ENCODE data around the gene AFF2.

The AFF2 gene

GRCh38 chrX:148940411-148940996 lies 440.1 kb downstream of the AFF2 start:
- no peak for DNase-seq

GRCh38 chrX:148942754-148943153 lies 442.3 kb downstream of the AFF2 start:
- no peak for DNase-seq

- DNase-seq, result no peak
Observed at GRCh38 chrX:148947399-148947975, 447.1 kb downstream of the AFF2 start.

GRCh38 chrX:148956352-148956751 lies 455.9 kb downstream of the AFF2 start:
- DNase-seq, result no peak

DNA sequence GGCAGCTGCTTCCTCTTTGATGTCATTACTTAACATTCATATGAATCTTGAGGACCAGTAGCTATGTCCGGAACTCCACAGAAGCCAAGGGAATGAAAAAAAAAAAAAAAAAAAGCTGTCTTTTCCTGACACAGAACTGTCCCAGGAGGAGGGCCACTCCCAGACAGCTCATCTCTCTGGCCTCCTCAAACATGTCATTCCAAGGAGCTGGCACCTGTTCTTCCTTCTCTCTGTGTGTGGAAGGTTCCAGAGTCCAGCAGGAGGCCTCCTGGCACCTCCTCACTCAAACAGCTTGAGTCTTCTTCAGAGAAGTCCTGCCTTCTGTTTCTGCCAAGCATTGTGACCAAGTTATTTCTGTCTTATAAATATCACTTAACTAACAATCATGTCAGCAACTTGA lies 458.5 kb downstream of the AFF2 start:
- DNase-seq, result no peak

DNA sequence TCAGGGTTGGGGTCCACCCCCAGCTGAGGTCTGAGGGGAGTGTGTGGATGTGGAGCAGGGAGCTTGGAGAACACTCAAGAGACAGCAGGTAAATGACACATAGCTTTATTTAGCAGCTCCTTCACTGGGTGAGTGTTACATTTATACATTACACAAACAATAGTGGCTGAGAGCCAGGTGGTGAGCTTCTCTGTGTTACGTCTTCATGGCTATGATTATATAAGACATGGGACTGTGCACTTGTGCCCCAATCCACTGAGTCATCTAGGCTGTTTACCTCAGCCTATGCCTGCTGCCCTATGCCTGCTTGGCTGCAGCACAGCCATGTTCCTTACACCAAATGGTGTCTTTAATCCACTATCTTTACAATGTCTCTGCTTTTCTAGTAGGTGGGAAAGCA lies 459.6 kb downstream of the AFF2 start:
- no peak for DNase-seq

DNA sequence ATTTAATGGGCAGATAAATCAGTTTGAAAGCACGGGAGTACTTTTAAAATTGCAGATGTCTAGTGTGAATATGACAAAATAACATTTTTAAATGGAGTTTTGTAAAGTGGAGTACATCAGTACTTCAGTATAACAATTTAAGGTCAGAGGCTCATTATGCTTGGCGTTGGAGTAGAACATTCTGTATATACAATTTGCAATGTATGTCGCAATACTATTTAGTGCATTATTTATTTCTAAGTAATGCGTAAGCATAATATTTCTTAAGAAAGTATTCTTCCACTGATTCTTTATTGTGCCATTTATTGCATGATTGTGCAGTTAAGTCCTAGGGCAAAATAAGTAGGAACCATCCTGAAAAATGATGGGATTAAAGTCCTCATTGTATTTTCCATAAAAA lies 461.6 kb downstream of the AFF2 start:
- DNase-seq, result no peak

- no peak for DNase-seq
Observed at GRCh38 chrX:148976571-148977400, 476.4 kb downstream of the AFF2 start.

DNA sequence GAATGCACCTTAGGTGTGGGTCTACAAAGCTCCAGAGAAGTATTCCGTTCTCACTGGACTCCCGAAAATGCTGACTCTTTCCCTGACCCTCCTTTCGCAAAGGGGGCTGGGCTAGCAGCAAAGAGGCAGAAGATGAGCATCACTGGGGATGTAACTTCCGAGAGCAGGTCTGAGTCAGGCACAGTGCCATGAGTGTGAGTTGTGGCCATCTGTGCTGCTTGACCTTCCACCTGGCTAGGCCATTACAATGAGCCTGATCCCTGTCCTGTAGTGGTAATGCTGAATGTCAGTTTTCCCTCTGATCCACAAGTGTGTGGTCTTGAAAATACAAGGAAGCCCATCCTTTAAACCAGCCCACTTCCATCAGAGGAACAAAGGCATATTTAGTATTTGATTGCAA lies 479.4 kb downstream of the AFF2 start:
- DNase-seq, result no peak

GRCh38 chrX:148984238-148984637 lies 483.8 kb downstream of the AFF2 start:
- no peak for DNase-seq

DNA sequence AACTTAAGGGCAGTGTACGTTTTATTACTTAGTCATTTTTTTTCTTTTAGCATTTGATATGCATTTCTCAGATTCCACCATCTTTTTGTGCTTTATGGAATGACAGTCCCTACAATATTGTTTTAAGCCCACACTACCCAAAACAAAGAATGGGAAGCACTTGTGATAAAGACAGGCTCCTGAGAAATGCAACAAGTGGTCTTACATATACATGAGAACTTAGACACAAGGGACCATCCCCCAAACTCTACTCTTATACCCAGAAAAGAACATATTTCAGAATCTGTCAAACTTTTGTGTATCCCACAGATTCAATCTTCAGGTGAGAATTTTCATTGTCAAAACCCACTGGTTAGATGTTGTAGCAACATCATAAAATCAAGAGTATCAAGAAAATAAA lies 491.1 kb downstream of the AFF2 start:
- no peak for DNase-seq

DNA sequence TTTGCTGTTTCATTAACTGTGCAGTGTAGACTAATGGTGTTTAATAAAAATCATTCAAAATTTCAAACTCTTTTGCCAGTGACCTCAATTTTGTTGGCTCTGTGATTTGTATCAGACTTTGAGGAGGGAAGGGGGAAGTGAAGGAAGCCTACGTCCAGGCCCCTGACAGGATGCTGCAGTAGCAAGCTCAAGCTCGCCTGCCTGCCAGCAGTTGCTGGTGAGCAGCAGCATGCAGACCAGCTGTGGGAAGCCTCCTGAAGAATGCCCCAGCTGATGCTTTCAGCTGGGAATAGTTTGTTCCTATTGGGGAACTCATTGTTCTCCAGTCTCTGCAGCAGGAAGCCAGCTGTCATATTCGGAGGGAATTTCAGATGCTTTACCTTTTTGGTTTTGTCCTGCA lies 495.2 kb downstream of the AFF2 start:
- DNase-seq, result no peak

- no peak for DNase-seq
Observed at GRCh38 chrX:149002320-149002719, 501.9 kb downstream of the AFF2 start.

- no peak for DNase-seq
Observed at GRCh38 chrX:149003863-149004660, 503.6 kb downstream of the AFF2 start.

- no peak for DNase-seq
Observed at GRCh38 chrX:149004936-149005335, 504.5 kb downstream of the AFF2 start.

- DNase-seq, result no peak
Observed at GRCh38 chrX:149006235-149006634, 505.8 kb downstream of the AFF2 start.

GRCh38 chrX:149007423-149007822 lies 507.0 kb downstream of the AFF2 start:
- no peak for DNase-seq

DNA sequence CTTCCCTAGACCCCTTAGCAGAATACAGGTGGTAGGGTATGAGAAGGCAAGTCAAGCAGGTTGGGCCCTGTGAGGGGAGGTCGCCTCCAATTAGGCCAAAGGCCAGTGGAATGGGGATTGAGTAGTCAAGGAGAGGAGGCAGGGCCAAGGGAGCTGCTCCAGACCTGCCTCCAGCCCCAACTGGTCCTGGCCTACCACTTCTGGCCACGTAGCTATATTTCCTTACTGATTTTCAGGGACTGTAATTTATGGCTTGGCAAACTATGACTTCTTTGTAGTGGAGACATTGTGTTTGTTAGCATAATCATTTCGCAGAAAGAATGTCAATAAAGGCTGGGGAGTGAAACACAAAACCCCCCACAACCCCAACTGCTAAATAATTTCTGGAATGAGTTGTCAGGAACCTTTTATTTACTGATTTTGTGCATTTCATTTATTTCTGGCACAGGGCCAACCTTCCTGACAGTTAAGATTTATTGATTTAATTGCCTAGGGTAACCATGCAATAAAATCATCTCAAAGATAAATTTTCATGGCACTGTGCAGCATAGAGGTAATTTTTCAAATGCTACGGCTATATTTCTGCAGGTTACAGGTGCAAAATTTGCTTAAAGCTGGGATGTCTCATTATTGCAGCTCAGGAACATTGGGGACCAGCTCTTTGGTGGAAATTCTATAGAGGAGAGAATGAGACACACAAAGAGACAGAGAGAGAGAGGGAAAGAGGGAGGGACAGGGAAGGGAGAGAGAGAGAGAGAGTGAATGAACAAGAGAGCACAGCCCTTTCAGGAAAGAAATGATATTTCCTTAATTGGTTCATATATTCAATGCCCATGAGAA lies 509.8 kb downstream of the AFF2 start:
- DNase-seq, result no peak

- no peak for DNase-seq
Observed at GRCh38 chrX:149010853-149011224, 510.4 kb downstream of the AFF2 start.

DNA sequence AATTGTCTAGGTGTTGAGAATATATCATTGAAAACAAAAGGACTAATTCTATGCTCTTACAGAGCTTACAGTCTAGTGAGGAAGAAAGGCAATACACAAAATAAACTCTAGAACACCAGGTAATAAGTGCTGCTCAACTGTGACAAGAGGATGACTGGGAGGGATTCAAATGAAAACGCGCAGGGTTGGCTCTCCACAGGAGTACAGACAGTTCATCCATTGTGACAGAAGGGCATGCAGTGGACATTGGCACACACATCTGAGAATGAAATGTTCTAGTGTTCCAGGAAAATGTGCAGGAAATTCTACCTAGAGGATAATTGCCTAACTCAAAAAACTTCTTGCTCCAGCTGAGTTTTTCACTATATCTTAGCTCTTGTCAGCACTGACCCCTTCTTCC lies 512.7 kb downstream of the AFF2 start:
- DNase-seq, result no peak

DNA sequence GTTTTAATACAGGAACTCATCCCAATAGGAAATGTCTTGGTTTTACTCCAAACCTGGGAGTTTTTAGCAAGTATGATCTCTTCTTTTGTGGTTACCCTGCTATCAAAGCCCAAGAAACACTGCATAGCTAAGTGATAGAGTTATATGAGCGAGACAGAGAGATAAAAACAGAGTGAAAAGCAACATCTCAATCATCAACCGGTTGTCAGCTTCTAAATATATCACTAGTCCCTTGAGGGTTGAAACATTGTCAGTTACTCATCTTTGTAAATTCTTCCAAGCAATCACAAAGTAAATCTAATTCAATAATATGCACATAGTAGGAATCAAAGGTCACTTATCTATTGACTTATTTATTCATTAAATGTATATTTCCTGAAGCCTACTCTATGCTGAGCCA lies 520.7 kb downstream of the AFF2 start:
- no peak for DNase-seq

DNA sequence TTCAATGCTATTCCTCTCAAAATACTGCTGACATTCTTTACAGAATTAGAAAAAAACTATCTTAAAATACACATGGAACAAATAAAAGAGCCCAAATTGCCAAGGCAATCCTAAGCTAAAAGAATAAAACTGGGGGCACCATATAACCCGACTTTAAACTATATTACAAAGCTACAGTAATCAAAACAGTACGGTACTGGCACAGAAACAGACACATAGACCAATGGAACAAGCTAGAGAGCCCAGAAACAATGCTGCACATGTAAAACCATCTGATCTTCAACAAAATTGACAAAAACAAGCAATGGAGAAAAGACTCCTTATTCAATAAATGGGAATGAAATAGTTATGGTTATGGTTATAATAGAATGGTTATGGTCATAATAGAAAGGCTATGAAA lies 522.1 kb downstream of the AFF2 start:
- no peak for DNase-seq

DNA sequence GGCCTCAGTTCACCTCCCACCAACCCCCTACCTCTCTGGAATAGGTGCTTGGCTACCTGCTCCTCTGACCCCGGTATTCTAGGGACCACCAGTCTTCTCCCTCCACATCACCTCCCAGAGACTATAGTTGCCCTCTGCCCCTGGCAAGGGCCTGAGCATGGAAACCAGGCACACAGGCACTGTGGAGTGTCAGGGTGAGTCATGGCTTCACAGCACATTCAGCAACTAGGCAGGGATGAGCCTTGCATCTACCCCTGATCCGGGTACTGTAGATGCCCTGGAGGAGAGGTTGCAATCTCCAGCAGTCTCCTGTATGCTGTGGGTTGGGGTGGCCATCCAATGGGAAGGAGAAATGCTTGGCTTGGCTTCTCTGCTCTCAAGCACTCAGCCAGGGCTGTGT lies 532.0 kb downstream of the AFF2 start:
- no peak for DNase-seq
